Tibial nerve (tissue), 4 donors: ENCODE data around the gene TMEM106B.

Experiments
- CTCF ChIP-seq, 5 experiments: fragments of 200-600 bp in 3 of 5; fragments of 450-650 bp in 2 of 5; sonication (generic) in 3 of 5; IDR thresholded peaks; one replicate each; pipeline ENCODE4 v1.5.1; 2016 to 2019; ENCODE audit warnings: antibody characterized with exemption in 5 of 5, mild to moderate bottlenecking in 3 of 5, moderate library complexity in 2 of 5
- EP300 ChIP-seq, 2 donors: sonication (generic); formaldehyde crosslinking; IDR thresholded peaks; one replicate each; pipeline ENCODE4 v1.6.1; 2017; ENCODE audit warnings: antibody characterized with exemption in 2 of 2, mild to moderate bottlenecking in 1 of 2
- POLR2A ChIP-seq, 2 donors: fragments of 450-650 bp; IDR thresholded peaks; one replicate each; pipeline ENCODE4 v1.6.1; 2017; ENCODE audit warnings: antibody characterized with exemption in 2 of 2, mild to moderate bottlenecking in 2 of 2, moderate library complexity in 2 of 2

GRCh38 chr7:12233175-12233574 is 22.1 kb downstream of the TMEM106B start:
- TF ChIP-seq CTCF (IDR thresholded peaks at IDR 0.05) (no peak), POLR2A (IDR thresholded peaks at IDR 0.05) (no peak), EP300 (IDR thresholded peaks at IDR 0.05) (no peak)
